PC-9 (cell line): Measurements from ENCODE around the gene NELFCD.

ENCODE experiments used
- CTCF ChIP-seq: fragments of 200-600 bp; sonication (generic); conservative IDR thresholded peaks from 2 replicates; pipeline ENCODE4 v1.6.1; 2017; ENCODE audit warnings: mixed run types, antibody characterized with exemption, mild to moderate bottlenecking, moderate library complexity
- EZH2 ChIP-seq: fragments of 200-600 bp; sonication (generic); IDR thresholded peaks from 2 replicates; pipeline ENCODE4 v1.8.0; 2017; ENCODE audit warnings: antibody characterized with exemption, low read depth

GRCh38 chr20:59004763-59005522, 23.9 kb downstream of the NELFCD start:
- no peak for TF ChIP-seq CTCF
- no peak for TF ChIP-seq EZH2
